RWPE2 (cell line): ENCODE results near the gene BRWD1.

ENCODE experiments used
- ATAC-seq: fragments of 200-7000 bp; cut with Tn5 transposase; 3 replicates; pipeline ENCODE4 v1.9.1; 2021; ENCODE audit warnings: low read depth
- DNase-seq: peaks from one replicate; pipeline ENCODE4 v3.0.0-alpha.2; 2020; ENCODE audit warnings: low spot score
- H3K27ac ChIP-seq: fragments of 450-650 bp; 2 replicates; pipeline ENCODE4 v1.5.1; 2017; ENCODE audit warnings: mild to moderate bottlenecking; ENCODE audit not compliant: poor library complexity, severe bottlenecking
- H3K27me3 ChIP-seq: fragments of 250-450 bp; sonication (Bioruptor Pico); 2 replicates; pipeline ENCODE4 v1.5.1; 2021; ENCODE audit warnings: mild to moderate bottlenecking, moderate library complexity; ENCODE audit not compliant: insufficient read depth, poor library complexity, severe bottlenecking
- H3K36me3 ChIP-seq: fragments of 250-450 bp; sonication (Bioruptor Pico); 2 replicates; pipeline ENCODE4 v1.5.1; 2020; ENCODE audit warnings: low read depth, mild to moderate bottlenecking, moderate library complexity
- H3K4me1 ChIP-seq: fragments of 250-450 bp; sonication (Bioruptor Pico); 2 replicates; pipeline ENCODE4 v1.5.1; 2021; ENCODE audit warnings: mild to moderate bottlenecking, moderate library complexity; ENCODE audit not compliant: insufficient read depth, poor library complexity, severe bottlenecking
- H3K4me3 ChIP-seq: fragments of 250-450 bp; sonication (Bioruptor Pico); 2 replicates; pipeline ENCODE4 v1.5.1; 2021; ENCODE audit warnings: mild to moderate bottlenecking, moderate library complexity; ENCODE audit not compliant: severe bottlenecking
- H3K9me3 ChIP-seq: fragments of 250-450 bp; sonication (Bioruptor Pico); 2 replicates; pipeline ENCODE4 v1.5.1; 2021; ENCODE audit warnings: mild to moderate bottlenecking, moderate library complexity; ENCODE audit not compliant: severe bottlenecking
- TF ChIP-seq, protein P1 (sequence below): fragments of 450-650 bp; IDR thresholded peaks from one replicate; pipeline ENCODE4 v1.5.1; 2017; ENCODE audit warnings: mild to moderate bottlenecking, moderate library complexity; ENCODE audit not compliant: poor library complexity, severe bottlenecking

The BRWD1 gene

DNA sequence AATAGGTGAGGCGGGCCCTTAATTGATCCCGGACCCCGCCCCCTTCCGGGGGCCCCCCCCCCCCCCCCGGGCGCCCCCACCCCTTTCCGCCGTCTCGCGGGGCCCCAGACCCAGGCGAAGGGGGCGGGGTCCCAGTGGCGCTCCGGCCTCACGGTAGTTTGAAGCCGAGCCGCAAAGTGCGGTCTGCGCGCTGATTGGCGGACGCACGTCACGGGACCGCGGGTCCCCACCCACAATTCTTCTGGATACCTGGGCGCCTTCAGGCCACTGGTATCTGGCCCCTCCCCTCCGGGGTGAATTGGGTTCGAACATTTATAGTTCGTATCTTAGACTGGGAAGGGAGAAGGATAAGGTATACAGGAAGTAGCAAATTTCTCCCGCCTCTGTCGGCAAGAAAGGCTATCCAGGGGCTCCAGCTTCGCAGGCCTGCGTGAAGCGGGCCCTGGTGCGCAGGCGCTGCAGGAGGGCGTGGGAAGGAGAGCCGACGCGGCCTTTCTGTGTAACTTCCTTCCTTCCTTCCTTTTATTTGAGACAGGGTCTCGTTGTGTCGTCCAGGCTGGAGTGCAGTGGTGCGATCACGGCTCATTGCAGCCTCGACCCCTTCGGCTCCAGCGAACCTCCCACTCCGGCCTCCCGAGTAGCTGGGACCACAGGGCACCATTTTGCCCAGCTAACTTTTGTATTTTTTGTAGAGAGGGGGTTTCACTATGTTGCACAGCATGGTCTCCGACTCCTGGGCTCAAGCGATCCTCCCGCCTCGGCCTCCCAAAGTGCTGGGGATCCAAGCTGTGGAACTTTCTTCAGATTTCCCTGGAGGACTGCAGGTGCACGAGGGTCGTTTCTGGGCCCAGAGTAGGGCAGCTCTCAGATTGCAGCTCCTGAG, 36.0 kb upstream of the BRWD1 start:
- H3K4me3 ChIP-seq = peak overlapping the region; percentile 48
- H3K4me1 ChIP-seq = peaks cover 24% of the 10 kb centered on the region
- H3K27me3 ChIP-seq = no peaks in the 10 kb centered on the region
- no peaks in the 10 kb centered on the region for H3K9me3 ChIP-seq
- H3K36me3 ChIP-seq = peaks cover 39% of the 10 kb centered on the region
- TF ChIP-seq, protein P1, sequence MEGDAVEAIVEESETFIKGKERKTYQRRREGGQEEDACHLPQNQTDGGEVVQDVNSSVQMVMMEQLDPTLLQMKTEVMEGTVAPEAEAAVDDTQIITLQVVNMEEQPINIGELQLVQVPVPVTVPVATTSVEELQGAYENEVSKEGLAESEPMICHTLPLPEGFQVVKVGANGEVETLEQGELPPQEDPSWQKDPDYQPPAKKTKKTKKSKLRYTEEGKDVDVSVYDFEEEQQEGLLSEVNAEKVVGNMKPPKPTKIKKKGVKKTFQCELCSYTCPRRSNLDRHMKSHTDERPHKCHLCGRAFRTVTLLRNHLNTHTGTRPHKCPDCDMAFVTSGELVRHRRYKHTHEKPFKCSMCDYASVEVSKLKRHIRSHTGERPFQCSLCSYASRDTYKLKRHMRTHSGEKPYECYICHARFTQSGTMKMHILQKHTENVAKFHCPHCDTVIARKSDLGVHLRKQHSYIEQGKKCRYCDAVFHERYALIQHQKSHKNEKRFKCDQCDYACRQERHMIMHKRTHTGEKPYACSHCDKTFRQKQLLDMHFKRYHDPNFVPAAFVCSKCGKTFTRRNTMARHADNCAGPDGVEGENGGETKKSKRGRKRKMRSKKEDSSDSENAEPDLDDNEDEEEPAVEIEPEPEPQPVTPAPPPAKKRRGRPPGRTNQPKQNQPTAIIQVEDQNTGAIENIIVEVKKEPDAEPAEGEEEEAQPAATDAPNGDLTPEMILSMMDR = no peak
- DNase-seq = peak; percentile 98
- peak overlapping the region; percentile 92 for H3K27ac ChIP-seq
- peak; percentile 90 for ATAC-seq

GRCh38 chr21:39348355-39349210, 35.2 kb upstream of the BRWD1 start, which contains the start of gene HMGN1:
Gene HMGN1, minus strand, starts transcription at chr21:39349088. Its CDS starts 171 bp downstream, at chr21:39348917.
- H3K27me3 ChIP-seq = no peaks in the 10 kb centered on the region
- H3K36me3 ChIP-seq = peaks cover 48% of the 10 kb centered on the region
- peak within 1 kb of the TSS; percentile 100 for H3K4me3 ChIP-seq
- no peaks in the 10 kb centered on the region for H3K9me3 ChIP-seq
- DNase-seq (peak; percentile 88), ATAC-seq (peak; percentile 40)
- peaks cover 24% of the 10 kb centered on the region for H3K4me1 ChIP-seq
- peak within 1 kb of the TSS; percentile 92 for H3K27ac ChIP-seq
- TF ChIP-seq, protein P1 = no peak

DNA sequence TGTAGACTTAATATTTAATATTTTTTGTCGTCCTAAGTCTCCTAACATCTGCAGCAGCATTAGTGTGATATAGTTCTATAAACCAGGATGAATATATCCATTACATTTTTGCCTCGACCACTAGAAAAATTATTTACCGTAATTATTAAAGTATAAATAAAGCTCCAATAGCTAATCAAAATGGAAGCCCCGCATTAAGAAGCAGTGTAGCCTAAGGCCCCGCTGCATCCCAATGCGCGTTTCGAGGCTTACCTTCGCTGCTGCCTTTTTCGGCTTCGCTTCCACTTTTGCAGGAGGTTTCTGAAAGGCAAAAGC, 34.6 kb upstream of the BRWD1 start:
- no peak for DNase-seq
- Histone ChIP-seq H3K27me3 (no peaks in the 10 kb centered on the region), H3K4me3 (peak overlapping the region; percentile 100), H3K27ac (peak overlapping the region; percentile 92), H3K4me1 (peaks cover 24% of the 10 kb centered on the region), H3K9me3 (no peaks in the 10 kb centered on the region), H3K36me3 (peaks cover 53% of the 10 kb centered on the region)
- TF ChIP-seq, protein P1 = no peak
- ATAC-seq = no peak; the same call in 2 of the 3 replicates

GRCh38 chr21:39347537-39347936, 34.1 kb upstream of the BRWD1 start:
- no peaks in the 10 kb centered on the region for H3K9me3 ChIP-seq
- H3K27ac ChIP-seq = peak overlapping the region; percentile 92
- H3K4me3 ChIP-seq = peak overlapping the region; percentile 100
- TF ChIP-seq, protein P1 = no peak
- H3K27me3 ChIP-seq = no peaks in the 10 kb centered on the region
- H3K36me3 ChIP-seq = peaks cover 56% of the 10 kb centered on the region
- H3K4me1 ChIP-seq = peaks cover 24% of the 10 kb centered on the region
- ATAC-seq = no peak
- no peak for DNase-seq
